GM19438 (cell line): ENCODE results near the gene EGFLAM.
A peak's percentile ranks its signal among the peaks of the same experiment; 100 is the strongest.
"Not testable (repeated sequence)": the region's sequence is repeated elsewhere in the genome, so short reads cannot be mapped to it uniquely, and the experiment has no call there.

Experiments
- ATAC-seq: cut with Tn5 transposase; IDR thresholded peaks from one replicate; pipeline ENCODE4 v1.9.1; 2021; ENCODE audit warnings: low read depth; ENCODE audit not compliant: unreplicated experiment

The EGFLAM gene

GRCh38 chr5:38410304-38410990 lies 152.1 kb downstream of the EGFLAM start:
- ATAC-seq, result no peak

GRCh38 chr5:38413696-38414095 lies 155.3 kb downstream of the EGFLAM start:
- no peak for ATAC-seq

- ATAC-seq, result no peak
These were observed 156.0 kb downstream of the EGFLAM start for GRCh38 chr5:38414348-38414747.

- not testable (repeated sequence) for ATAC-seq
These were observed 157.4 kb downstream of the EGFLAM start for GRCh38 chr5:38415772-38416171.

GRCh38 chr5:38417658-38418017 lies 159.3 kb downstream of the EGFLAM start:
- ATAC-seq, result no peak

GRCh38 chr5:38420246-38420645 lies 161.9 kb downstream of the EGFLAM start:
- no peak for ATAC-seq

- ATAC-seq, result no peak
These were observed 162.5 kb downstream of the EGFLAM start for GRCh38 chr5:38420691-38421390.

- no peak for ATAC-seq
These were observed 164.3 kb downstream of the EGFLAM start for GRCh38 chr5:38422622-38423021.

- no peak for ATAC-seq
These were observed 165.2 kb downstream of the EGFLAM start for GRCh38 chr5:38423276-38424147.

GRCh38 chr5:38424148-38425060 lies 166.0 kb downstream of the EGFLAM start:
- ATAC-seq, result no peak

GRCh38 chr5:38426490-38426889 lies 168.1 kb downstream of the EGFLAM start:
- no peak for ATAC-seq

- ATAC-seq, result no peak
These were observed 168.9 kb downstream of the EGFLAM start for GRCh38 chr5:38426986-38427950.

GRCh38 chr5:38431242-38431853 lies 173.0 kb downstream of the EGFLAM start:
- no peak for ATAC-seq

- ATAC-seq, result no peak
These were observed 175.0 kb downstream of the EGFLAM start for GRCh38 chr5:38433160-38433861.

- no peak for ATAC-seq
These were observed 176.8 kb downstream of the EGFLAM start for GRCh38 chr5:38434966-38435705.

- no peak for ATAC-seq
These were observed 180.4 kb downstream of the EGFLAM start for GRCh38 chr5:38438757-38439156.

GRCh38 chr5:38441453-38442246 lies 183.3 kb downstream of the EGFLAM start:
- peak; percentile 99 for ATAC-seq
